Mesenteric fat pad (tissue), 1 donor: ENCODE results near the gene PDAP1. TPM values are rescaled to one million over a fixed set of nuclear protein-coding genes. Genes with fewer than 3 reads are reported as not detected.
"Not testable (repeated sequence)": the region's sequence is repeated elsewhere in the genome, so short reads cannot be mapped to it uniquely, and the experiment has no call there.

ENCODE experiments used
- DNase-seq: peaks from one replicate; pipeline ENCODE4 v3.0.0-alpha.2; 2020; ENCODE audit warnings: low spot score
- long read RNA-seq: library from polyadenylated mRNA; unstranded; transcript quantifications from one replicate; pipeline ENCODE4 v2.0.0, GENCODE V29; 2020
- total RNA-seq: library from RNA; stranded (reverse); fragmentation: NEBNext Ultra II Directional; extraction: Animal tissue kit (Norgen Biotek cat#: 25700); gene quantifications from one replicate; pipeline ENCODE4 v1.2.1, GENCODE V29; 2021
- donor health status: DM: yes; HTN: yes; CAD: no.

Gene PDAP1
- total RNA-seq = 88.8 TPM
- long read RNA-seq, transcript PDAP1-201 (6 exons, 2,546 nt) = major isoform, 118 of 145 reads
- long read RNA-seq, partial matches to known transcripts = 12 of 145 reads
- long read RNA-seq, other reads (novel, unspliced or antisense) = 15 of 145 reads

GRCh38 chr7:99408379-99409191 lies at the start of gene PDAP1, which contains the start of gene BUD31:
Gene PDAP1 (minus strand): TSS chr7:99408597. CDS start chr7:99408548, 49 bp downstream.
Gene BUD31 (plus strand): TSS chr7:99408969. CDS start chr7:99411093, 2,124 bp downstream.
- DNase-seq = peak; percentile 97

- no peak for DNase-seq
Measured at GRCh38 chr7:99457650-99458493, 49.5 kb upstream of the PDAP1 start.

GRCh38 chr7:99457050-99457649 lies 48.8 kb upstream of the PDAP1 start:
- DNase-seq = no peak

GRCh38 chr7:99456288-99456687 lies 47.9 kb upstream of the PDAP1 start:
- DNase-seq = no peak

GRCh38 chr7:99455874-99456273 lies 47.5 kb upstream of the PDAP1 start:
- no peak for DNase-seq

- DNase-seq = no peak
Measured at GRCh38 chr7:99453105-99453504, 44.7 kb upstream of the PDAP1 start.

GRCh38 chr7:99452541-99452940 lies 44.1 kb upstream of the PDAP1 start:
- DNase-seq = no peak

- no peak for DNase-seq
Measured at GRCh38 chr7:99451936-99452335, 43.5 kb upstream of the PDAP1 start.

GRCh38 chr7:99449326-99449725 lies 40.9 kb upstream of the PDAP1 start:
- DNase-seq = no peak

- no peak for DNase-seq
Measured at GRCh38 chr7:99448855-99449254, 40.5 kb upstream of the PDAP1 start.

- no peak for DNase-seq
Measured at GRCh38 chr7:99447943-99448342, 39.5 kb upstream of the PDAP1 start.

- no peak for DNase-seq
Measured at GRCh38 chr7:99446096-99446495, 37.7 kb upstream of the PDAP1 start.

- no peak for DNase-seq
Measured at GRCh38 chr7:99440195-99440594, 31.8 kb upstream of the PDAP1 start.

GRCh38 chr7:99438573-99439480 lies 30.4 kb upstream of the PDAP1 start, which contains the start of the genes CPSF4 and PTCD1:
Gene CPSF4 (plus strand): TSS chr7:99438943. CDS start chr7:99439083, 140 bp downstream.
Gene PTCD1 (minus strand): TSS chr7:99438798. CDS start chr7:99435242, 3,556 bp downstream.
- peak; percentile 98 for DNase-seq

- DNase-seq = no peak
Measured at GRCh38 chr7:99437946-99438572, 29.7 kb upstream of the PDAP1 start.

GRCh38 chr7:99433158-99433557 lies 24.8 kb upstream of the PDAP1 start:
- DNase-seq = no peak

GRCh38 chr7:99431756-99432540 lies 23.6 kb upstream of the PDAP1 start:
- not testable (repeated sequence) for DNase-seq

GRCh38 chr7:99429756-99430155 lies 21.4 kb upstream of the PDAP1 start:
- no peak for DNase-seq
